Heart left ventricle (tissue), 16 donors: ENCODE measurements around the gene DSCAML1. TPM values are rescaled to one million over a fixed set of nuclear protein-coding genes. Genes with fewer than 3 reads are reported as not detected.

Experiments
- ATAC-seq, 4 donors: fragments of 200-7000 bp; cut with Tn5 transposase; one replicate each; pipeline ENCODE4 v1.9.1; 2020 to 2022; ENCODE audit warnings: moderate library complexity in 4 of 4, mild to moderate bottlenecking in 3 of 4, moderate number of reproducible peaks in 1 of 4
- DNase-seq, 5 donors: peaks; one replicate each; pipeline ENCODE4 v3.0.0-alpha.2; 2020
- H3K27ac ChIP-seq, 12 donors: fragments of 200-600 bp; sonication (generic) in 4 of 12; one replicate each; pipeline versions ENCODE4 v1.5.0 to v1.8.0; 2016 to 2022; ENCODE audit warnings: mild to moderate bottlenecking in 2 of 12
- H3K27me3 ChIP-seq, 9 donors: fragments of 200-600 bp; sonication (generic) in 2 of 9; one replicate each; pipeline versions ENCODE4 v1.5.1 to v1.8.0; 2016 to 2022; ENCODE audit warnings: mild to moderate bottlenecking in 3 of 9
- H3K36me3 ChIP-seq, 9 donors: fragments of 200-600 bp; sonication (generic) in 2 of 9; one replicate each; pipeline versions ENCODE4 v1.5.0 to v1.8.0; 2018 to 2022; ENCODE audit warnings: mild to moderate bottlenecking in 2 of 9
- H3K4me1 ChIP-seq, 12 donors: fragments of 200-600 bp; sonication (generic) in 4 of 12; one replicate each; pipeline versions ENCODE4 v1.5.0 to v1.8.0; 2016 to 2022; ENCODE audit warnings: mild to moderate bottlenecking in 3 of 12
- H3K4me3 ChIP-seq, 12 donors: fragments of 200-600 bp; sonication (generic) in 4 of 12; one replicate each; pipeline versions ENCODE4 v1.5.0 to v1.8.0; 2017 to 2022; ENCODE audit warnings: mild to moderate bottlenecking in 9 of 12, moderate library complexity in 4 of 12
- H3K9me3 ChIP-seq, 12 donors: fragments of 200-600 bp; sonication (generic) in 4 of 12; one replicate each; pipeline versions ENCODE4 v1.5.0 to v1.8.0; 2016 to 2022; ENCODE audit warnings: mild to moderate bottlenecking in 1 of 12
- POLR2A ChIP-seq, 2 donors: fragments of 450-650 bp; IDR thresholded peaks; one replicate each; pipeline ENCODE4 v1.6.1; 2017; ENCODE audit warnings: antibody characterized with exemption in 2 of 2, mild to moderate bottlenecking in 2 of 2, moderate library complexity in 2 of 2
- WGBS, 4 donors: extraction: QIAGEN DNeasy Blood & Tissue Kit in 2 of 4; methylation state at CpG; one replicate each; pipeline versions ENCODE4 v1.1.5 to v1.1.7; 2013 to 2018; 5-methylcytosine and 5-hydroxymethylcytosine counted together
- intact Hi-C, 10 donors: fragments of 100-400 bp; cut with DNase I; formaldehyde crosslinking; loops; one replicate each; pipeline versions ENCODE4 v1.11.1 to v1.14.2; 2022
- polyA plus RNA-seq, 2 donors: library from polyadenylated mRNA; stranded (reverse); fragments of 200-250 nt; gene quantifications; one replicate each; pipeline ENCODE4 v1.2.3, GENCODE V29; 2013
- total RNA-seq, 9 donors: library from RNA; depleted of rRNA in 2 of 9; stranded (reverse); fragments of >200 nt in 2 of 9; fragmentation: NEBNext Ultra II Directional in 3 of 9; extraction: Animal tissue kit (Norgen Biotek cat#: 25700) in 3 of 9; gene quantifications; one replicate each; pipeline versions ENCODE4 v1.1.0 to v1.2.4, GENCODE V29; 2016 to 2023
- TF ChIP-seq, protein P1 (sequence below), 12 donors: fragments of 200-600 bp; sonication (generic) in 4 of 12; IDR thresholded peaks; one replicate each; pipeline versions ENCODE4 v1.5.0 to v1.8.0; 2018 to 2022; ENCODE audit warnings: antibody characterized with exemption in 12 of 12, mild to moderate bottlenecking in 5 of 12
- donor health status: ischemic (EF 13 %, LVEDD 7.1; RV severe dilation, severe dysfunction).
- donor health status: healthy with polysubstance abuse.
- donor health status: DM: no; HTN: yes; CAD: no.
- donor health status: DM: no; HTN: no; CAD: no.
- donor health status: ischemic (EF 25% LVEDD 6.9; RV normal size, moderate dysfunction).
- donor health status: ischemic (EF 25% LVEDD 5.7; RV mildly dilated, moderate dysfunction).
- donor health status: healthy.
- donor health status: DM: yes; HTN: yes; CAD: no.
- donor health status: ischemic (EF 35%, LVEDD 5.7; RV mildly dilated, moderate dysfunction).
- donor health status: nonischemic (EF 11% LVEDD 7.7; RV severe dilation, severe dysfunction).
- donor health status: DM: yes; HTN: yes; CAD: no.
- donor health status: PGD.
- donor health status: ischemic (EF 29% LVEDD 5.4; RV normal size, mild dysfunction).
- donor health status: nonischemic (EF 23%, LVEDD 6.1; RV moderate dilation, normal function).

DSCAML1 gene
- total and polyA plus RNA-seq, 11 donors, result 0.05 to 1.7 (median 0.76) TPM

DNA sequence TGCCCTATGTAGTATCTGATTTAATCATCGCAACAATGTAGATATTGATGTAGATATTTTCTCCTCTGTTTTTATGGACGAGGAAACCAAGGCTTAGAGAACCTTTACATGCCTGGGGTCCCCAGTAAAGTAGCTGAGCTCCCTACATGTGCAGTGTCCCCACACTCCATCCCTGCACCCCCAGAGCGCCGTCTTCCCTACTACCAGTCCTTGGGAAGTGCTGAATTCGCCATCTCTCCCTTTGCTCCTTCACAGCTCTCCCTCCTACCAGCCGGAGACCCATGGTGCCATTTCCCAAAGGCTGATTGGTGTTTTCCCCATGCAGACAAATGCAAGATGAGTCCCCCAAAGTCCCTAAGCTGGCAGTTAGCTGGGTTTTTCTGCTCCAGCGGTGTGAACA, 383.4 kb downstream of the DSCAML1 start:
- WGBS, 4 donors, result 96 to 98% (median 97%) methylated on average over 7 of the region's 7 CpGs

DNA sequence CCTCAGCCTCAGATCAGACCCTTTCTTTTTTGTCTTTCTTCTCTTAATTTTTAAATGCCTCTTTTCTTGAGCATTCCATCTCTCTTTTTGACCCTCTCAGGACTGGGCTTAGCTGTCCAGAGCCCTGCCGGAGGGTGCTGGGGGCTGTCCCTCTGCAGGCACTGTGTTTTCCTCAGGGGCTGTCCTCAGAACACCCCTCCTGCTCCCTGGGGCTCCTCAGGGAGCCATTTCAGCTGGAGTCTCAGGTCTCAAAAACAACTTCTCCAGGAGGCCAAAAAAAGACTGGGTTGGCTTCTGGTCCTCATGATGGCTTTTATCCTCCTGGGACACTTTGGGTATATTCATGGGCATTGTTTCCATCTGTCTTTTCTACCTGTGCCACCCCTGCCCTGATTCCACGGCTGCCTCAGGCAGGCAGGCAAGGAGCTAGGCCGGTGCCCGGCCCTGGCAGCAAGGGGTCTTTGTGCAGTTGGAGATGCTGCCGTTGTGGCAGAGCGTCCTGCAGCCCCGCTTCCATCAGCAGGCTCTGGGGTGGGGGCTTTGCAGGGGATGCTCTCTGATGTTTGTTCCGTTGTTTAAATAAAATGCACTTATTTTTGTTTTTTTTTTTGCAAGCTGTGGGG, 384.3 kb downstream of the DSCAML1 start:
- 80 to 95% (median 88%) methylated on average over 8 of the region's 8 CpGs for WGBS, 4 donors
- no peak for ATAC-seq
- Histone ChIP-seq H3K36me3 (peaks cover 0 to 40% (median 26%) of the 10 kb centered on the region in 9 donors), H3K27me3 (peaks cover 0 to 8% (median 0%) of the 10 kb centered on the region in 9 donors), H3K4me3 (no peak overlapping the region), H3K4me1 (no peaks in the 10 kb centered on the region), H3K9me3 (no peaks in the 10 kb centered on the region), H3K27ac (no peak overlapping the region)
- no peak for TF ChIP-seq POLR2A (IDR thresholded peaks at IDR 0.05)
- TF ChIP-seq, protein P1, sequence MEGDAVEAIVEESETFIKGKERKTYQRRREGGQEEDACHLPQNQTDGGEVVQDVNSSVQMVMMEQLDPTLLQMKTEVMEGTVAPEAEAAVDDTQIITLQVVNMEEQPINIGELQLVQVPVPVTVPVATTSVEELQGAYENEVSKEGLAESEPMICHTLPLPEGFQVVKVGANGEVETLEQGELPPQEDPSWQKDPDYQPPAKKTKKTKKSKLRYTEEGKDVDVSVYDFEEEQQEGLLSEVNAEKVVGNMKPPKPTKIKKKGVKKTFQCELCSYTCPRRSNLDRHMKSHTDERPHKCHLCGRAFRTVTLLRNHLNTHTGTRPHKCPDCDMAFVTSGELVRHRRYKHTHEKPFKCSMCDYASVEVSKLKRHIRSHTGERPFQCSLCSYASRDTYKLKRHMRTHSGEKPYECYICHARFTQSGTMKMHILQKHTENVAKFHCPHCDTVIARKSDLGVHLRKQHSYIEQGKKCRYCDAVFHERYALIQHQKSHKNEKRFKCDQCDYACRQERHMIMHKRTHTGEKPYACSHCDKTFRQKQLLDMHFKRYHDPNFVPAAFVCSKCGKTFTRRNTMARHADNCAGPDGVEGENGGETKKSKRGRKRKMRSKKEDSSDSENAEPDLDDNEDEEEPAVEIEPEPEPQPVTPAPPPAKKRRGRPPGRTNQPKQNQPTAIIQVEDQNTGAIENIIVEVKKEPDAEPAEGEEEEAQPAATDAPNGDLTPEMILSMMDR (IDR thresholded peaks at IDR 0.05), result no peak
- intact Hi-C loops, result no loop called here
- DNase-seq, result no peak

More for the DNA sequence above, 383.4 kb downstream of the DSCAML1 start:
- Histone ChIP-seq H3K27ac (no peak overlapping the region), H3K4me3 (no peak overlapping the region), H3K9me3 (no peaks in the 10 kb centered on the region), H3K27me3 (peaks cover 0 to 8% (median 0%) of the 10 kb centered on the region in 9 donors), H3K4me1 (no peaks in the 10 kb centered on the region), H3K36me3 (peaks cover 0 to 31% (median 19%) of the 10 kb centered on the region in 9 donors)
- intact Hi-C loops, result no loop called here
- ATAC-seq (no peak), DNase-seq (no peak)
- no peak for TF ChIP-seq POLR2A (IDR thresholded peaks at IDR 0.05)

DNA sequence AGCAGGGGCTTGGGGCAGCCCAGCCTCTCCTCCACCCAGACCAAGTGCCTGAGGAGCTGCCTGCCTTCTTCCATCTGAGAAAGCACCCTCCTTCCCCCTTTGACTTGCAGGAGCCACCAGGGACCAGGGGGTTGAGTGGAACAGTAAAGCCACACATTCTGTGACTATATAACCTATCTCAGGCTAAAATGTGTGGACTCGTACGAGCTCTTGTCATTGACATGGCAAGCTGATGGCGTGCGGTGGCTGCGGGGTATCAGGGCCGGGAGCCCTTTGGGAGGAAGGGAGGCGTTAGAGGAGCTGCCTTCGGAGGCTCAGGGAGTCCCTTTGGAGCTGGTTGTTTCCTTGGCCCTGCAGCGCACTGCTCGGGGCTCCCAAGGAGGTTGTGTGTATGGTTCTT, 384.8 kb downstream of the DSCAML1 start:
- Histone ChIP-seq H3K36me3 (peaks cover 0 to 43% (median 26%) of the 10 kb centered on the region in 9 donors), H3K9me3 (no peaks in the 10 kb centered on the region), H3K27me3 (peaks cover 0 to 6% (median 0%) of the 10 kb centered on the region in 9 donors), H3K4me1 (no peaks in the 10 kb centered on the region), H3K27ac (no peak overlapping the region), H3K4me3 (no peak overlapping the region)
- no peak for DNase-seq
- no peak for ATAC-seq
- no peak for TF ChIP-seq POLR2A (IDR thresholded peaks at IDR 0.05)
- TF ChIP-seq, protein P1 (IDR thresholded peaks at IDR 0.05), result no peak
- 83 to 95% (median 89%) methylated on average over 9 to 10 of the region's 10 CpGs for WGBS, 4 donors
- intact Hi-C loops, result no loop called here

DNA sequence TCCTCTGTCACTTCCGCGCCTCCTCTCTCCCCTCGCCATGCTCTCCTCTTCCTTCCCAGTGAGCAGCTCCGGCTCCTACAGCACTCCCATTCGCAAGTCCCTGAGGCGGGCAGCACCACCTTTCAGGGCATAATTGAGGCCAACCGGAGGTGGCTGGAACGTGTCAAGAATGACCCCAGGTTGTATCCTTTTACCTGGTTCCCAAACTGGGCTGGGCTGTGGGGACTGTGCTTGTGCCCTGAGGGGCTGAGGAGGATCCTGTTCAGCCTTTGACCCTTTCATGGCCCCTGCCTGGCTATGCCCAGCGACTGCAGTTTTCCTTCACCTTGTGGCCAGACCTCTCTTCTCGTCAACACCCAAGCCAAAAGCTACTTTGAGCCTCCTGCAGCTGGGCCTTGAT, 385.3 kb downstream of the DSCAML1 start:
- H3K4me1 ChIP-seq, result no peaks in the 10 kb centered on the region
- intact Hi-C loops, result no loop called here
- DNase-seq, result no peak
- H3K4me3 ChIP-seq, result no peak overlapping the region
- H3K27ac ChIP-seq, result no peak overlapping the region
- H3K9me3 ChIP-seq, result no peaks in the 10 kb centered on the region
- ATAC-seq, result no peak
- TF ChIP-seq POLR2A (IDR thresholded peaks at IDR 0.05), result no peak
- TF ChIP-seq, protein P1 (IDR thresholded peaks at IDR 0.05), result no peak
- 73 to 91% (median 85%) methylated on average over 9 to 10 of the region's 10 CpGs for WGBS, 4 donors
- H3K27me3 ChIP-seq, result peaks cover 0 to 6% (median 0%) of the 10 kb centered on the region in 9 donors
- peaks cover 0 to 43% (median 26%) of the 10 kb centered on the region in 9 donors for H3K36me3 ChIP-seq
